Measurements from ENCODE around the gene PNPT1.
A peak's percentile ranks its signal among the peaks of the same experiment; 100 is the strongest.
"Not testable (repeated sequence)": the region's sequence is repeated elsewhere in the genome, so short reads cannot be mapped to it uniquely, and the experiment has no call there.

Gene PNPT1

GRCh38 chr2:55693181-55694125 lies at the start of gene PNPT1:
PNPT1 (minus strand) TSS chr2:55693844; CDS start chr2:55693823, 21 bp downstream.
- DNase-seq (ENCODE audit: low read depth in 2 of 2): peak; percentile 86 to 92

- no peak for DNase-seq (ENCODE audit: low read depth in 2 of 2)
Measured at GRCh38 chr2:55742996-55743395, 49.4 kb upstream of the PNPT1 start.

DNA sequence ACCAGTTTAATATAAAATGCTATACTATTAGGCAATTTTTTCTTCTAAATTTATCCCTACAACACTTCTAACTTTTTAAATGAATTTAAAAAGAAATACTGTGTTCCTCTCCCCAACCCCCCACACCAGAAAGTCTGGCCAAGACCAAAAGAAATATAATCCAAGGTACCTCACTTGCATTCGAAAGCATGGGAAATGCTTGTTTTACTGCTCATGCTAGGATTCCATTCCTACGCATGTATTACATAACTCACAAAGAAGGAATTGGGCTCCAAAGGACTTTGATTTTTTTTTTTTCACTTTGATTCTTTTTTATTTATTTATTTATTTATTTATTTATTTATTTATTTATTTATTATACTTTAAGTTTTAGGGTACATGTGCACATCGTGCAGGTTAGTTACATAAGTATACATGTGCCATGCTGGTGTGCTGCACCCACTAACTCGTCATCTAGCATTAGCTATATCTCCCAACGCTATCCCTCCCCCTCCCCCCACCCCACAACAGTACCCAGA lies 42.4 kb upstream of the PNPT1 start:
- DNase-seq (ENCODE audit: low read depth in 2 of 2): not testable (repeated sequence)

- no peak for DNase-seq (ENCODE audit: low read depth in 2 of 2)
Measured at GRCh38 chr2:55734726-55735125, 41.1 kb upstream of the PNPT1 start.

- no peak for DNase-seq (ENCODE audit: low read depth in 2 of 2)
Measured at GRCh38 chr2:55733335-55733734, 39.7 kb upstream of the PNPT1 start.

GRCh38 chr2:55732854-55733253 lies 39.2 kb upstream of the PNPT1 start:
- DNase-seq (ENCODE audit: low read depth in 2 of 2): no peak

DNA sequence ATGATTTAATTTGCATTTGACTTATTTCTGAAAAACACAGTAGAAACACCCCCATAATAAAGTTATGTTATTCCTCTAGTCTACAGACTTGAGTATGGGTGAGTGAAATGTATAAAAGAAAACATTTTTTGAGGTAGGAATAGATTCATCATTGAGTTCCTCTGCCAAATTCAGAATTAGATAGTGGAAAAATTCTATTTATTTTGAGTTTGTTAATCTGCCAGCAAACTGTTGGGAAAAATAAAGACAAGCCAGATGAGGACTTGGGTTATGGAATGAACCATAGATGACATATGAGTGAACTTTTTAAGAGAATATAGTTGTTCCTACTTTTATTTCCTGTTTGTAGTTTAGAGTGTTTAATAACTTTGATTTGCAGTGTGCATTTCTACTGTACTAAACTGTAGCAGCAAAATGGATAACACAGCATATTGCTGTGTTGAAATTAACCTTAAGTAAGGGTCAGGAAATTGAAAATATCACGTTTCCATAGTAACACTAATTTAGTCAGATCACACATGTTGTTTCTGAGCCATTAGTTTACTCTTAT lies 35.6 kb upstream of the PNPT1 start:
- DNase-seq (ENCODE audit: low read depth in 2 of 2): no peak

DNA sequence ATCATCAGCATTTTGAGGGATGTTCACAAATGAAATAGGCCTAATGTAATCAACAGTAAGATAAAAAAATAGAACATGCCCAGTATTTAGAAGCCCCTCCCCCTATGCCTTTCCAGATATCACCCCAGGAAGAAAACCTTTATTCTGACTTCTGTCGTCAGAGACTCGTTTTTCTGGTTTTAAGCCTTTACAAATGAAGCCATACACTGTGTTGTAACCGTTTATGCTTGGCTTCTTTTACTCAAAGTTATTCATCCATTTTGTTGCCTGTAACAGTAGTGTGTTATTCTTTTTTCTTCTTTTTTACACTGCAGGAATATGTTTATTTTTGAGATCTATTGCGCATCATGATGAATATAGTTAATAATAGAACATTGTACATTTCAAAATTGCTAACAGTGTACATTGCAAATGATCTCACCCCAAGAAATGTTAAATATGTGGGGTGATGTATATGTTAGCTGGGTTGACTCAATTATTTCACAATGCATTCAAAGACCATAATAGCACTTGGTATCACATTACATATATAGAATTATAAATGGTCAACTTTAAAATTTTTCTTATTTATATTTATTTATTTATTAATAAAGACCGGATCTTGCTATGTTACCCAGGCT lies 28.1 kb upstream of the PNPT1 start:
- no peak for DNase-seq (ENCODE audit: low read depth in 2 of 2)

DNA sequence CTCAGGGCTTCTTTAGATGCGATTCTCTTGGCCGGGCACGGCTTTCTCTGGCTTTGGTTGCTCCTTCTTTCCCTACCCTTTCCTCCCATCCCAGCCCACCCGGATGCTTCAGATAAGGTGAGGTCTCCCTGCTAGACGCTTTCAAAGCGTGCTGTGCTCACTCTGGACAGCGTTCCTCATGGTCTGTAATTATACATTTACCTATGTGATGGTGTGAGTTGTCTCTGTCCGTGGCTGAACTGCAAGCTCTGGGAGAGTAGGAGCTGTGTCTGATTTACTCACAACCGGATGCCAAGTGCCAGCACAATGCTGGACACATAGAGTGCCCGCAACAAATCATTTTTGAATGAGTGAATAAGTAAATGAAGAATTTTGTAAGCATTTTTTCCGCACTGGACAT lies 26.8 kb upstream of the PNPT1 start:
- no peak for DNase-seq (ENCODE audit: low read depth in 2 of 2)

GRCh38 chr2:55719852-55720251 lies 26.2 kb upstream of the PNPT1 start:
- DNase-seq (ENCODE audit: low read depth in 2 of 2): no peak

DNA sequence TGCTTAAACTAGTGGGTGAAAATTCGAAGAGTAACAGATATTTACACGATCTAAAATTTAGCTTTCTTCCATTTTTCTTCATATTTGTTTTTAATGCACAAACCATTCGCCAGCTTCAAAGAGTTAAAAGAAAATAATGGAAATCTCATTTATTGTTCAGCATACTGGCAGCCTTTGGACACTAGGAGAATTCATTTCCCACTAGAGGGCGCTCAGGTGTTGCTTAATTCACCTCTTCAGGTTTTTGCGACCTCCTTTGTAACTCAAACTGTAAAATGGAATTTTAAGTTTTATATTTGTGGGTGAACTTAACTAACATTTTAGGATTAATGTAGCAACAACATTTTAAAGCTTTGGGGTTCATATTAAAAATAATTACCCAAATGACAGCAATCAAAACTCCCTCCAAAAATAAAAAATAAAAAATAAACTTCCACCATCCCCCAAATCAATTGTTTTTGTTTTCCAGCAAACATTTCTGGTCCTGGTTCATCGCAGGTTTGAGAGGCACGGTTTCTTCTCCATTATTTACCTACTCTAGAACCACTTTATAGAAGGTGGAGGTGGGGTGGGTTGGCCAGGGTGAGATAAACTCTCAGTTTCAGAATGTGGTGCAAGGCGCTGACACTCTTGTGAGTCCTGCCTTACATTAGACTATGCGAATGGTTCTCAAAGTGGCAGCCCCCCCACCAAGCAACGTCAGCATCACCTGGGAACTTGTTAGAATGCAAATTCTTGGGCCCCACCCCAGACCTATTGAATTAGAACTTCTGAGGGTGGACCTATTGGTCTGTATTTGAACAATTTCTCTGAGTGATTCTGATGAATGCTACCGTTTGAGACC lies 24.7 kb upstream of the PNPT1 start:
- peak; percentile 4 to 35 for DNase-seq (ENCODE audit: low read depth in 2 of 2)

DNA sequence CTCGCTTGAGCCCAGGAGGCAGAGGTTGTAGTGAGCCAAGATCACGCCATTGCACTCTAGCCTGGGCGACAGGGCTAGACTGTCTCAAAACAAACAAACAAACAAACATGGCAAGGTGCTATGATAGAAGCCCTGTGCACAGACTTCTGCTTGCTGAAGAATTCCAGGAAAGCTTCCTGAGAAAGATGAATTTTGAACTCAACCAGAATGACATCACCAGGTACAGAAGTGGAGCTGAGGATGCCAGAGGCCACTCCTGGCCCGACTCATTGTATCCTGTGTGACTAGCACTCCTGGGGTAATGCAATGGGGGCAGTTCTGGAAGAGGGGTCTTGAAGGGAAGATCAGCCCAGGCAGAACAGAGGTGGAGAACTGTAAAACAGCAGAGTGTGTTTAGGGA lies 22.0 kb upstream of the PNPT1 start:
- DNase-seq (ENCODE audit: low read depth in 2 of 2): no peak

DNA sequence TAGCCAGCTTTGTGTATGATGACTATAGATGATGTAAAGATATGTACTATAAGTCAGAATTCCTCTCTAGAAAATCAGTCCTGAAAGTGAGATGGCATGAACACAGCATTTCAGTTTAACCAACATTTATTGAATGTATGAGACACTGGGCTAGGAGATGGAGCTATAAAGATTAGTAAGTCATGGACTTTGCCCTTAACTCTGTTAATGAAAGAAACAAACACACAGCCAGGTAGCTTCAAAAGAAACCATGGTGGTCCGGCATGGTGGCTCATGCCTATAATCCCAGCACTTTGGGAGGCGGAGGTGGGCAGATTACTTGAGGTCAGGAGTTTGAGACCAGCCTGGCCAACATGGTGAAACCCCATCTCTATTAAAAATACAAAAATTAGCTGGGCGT lies 21.5 kb upstream of the PNPT1 start:
- not testable (repeated sequence) for DNase-seq (ENCODE audit: low read depth in 2 of 2)

GRCh38 chr2:55712477-55713060 lies 18.9 kb upstream of the PNPT1 start:
- no peak for DNase-seq (ENCODE audit: low read depth in 2 of 2)

DNA sequence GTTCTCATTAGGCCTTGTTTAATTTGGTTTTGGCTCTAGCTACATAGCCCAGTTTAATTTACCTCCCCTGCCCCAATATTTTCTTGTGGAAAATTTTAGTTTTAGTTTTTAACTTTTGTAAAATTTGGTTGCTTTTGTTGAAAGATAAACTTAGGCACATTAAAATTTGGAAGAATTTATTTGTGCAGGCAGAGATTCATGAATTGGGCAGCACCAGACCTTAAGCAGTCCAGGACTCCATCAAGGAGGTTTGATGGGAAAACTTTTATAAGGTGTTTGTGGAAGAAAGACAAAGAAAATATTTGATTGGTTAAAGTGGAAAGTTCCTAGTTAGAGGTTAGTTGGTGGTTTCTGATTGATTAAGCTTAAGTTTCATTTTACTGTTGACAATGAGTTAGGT lies 16.4 kb upstream of the PNPT1 start:
- DNase-seq (ENCODE audit: low read depth in 2 of 2): no peak

- no peak for DNase-seq (ENCODE audit: low read depth in 2 of 2)
Measured at GRCh38 chr2:55707751-55708150, 14.1 kb upstream of the PNPT1 start.

GRCh38 chr2:55706258-55706657 lies 12.6 kb upstream of the PNPT1 start:
- DNase-seq (ENCODE audit: low read depth in 2 of 2): not testable (repeated sequence)

DNA sequence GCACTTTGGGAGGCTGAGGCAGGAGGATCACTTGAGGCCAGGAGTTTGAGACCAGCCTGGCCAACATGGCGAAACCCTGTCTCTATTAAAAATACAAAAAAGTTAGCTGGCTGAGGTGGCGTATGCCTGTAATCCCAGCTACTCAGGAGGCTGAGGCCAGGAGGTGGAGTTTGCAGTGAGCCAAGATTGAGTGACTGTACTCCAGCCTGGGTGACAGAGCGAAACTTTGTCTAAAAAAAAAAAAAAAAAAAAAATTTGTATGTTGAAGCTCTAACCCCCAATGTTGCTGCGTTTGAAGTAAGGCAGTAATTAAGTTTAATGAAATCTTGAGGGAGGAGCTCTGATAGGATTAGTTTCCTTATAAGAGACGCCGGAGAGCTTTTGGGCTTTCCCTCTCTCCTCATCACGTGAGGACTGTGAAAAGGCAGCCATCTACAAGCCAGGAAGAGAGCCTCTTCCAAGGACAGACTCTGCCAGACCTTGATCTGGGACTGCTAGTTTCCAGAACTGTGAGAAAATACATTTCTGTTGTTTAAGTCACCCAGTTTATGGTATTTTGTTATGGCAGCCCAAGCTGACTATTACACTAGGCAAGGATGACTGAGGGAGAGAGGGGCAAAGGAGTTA lies 11.5 kb upstream of the PNPT1 start:
- no peak for DNase-seq (ENCODE audit: low read depth in 2 of 2)

- DNase-seq (ENCODE audit: low read depth in 2 of 2): no peak
Measured at GRCh38 chr2:55703350-55703749, 9.7 kb upstream of the PNPT1 start.

DNA sequence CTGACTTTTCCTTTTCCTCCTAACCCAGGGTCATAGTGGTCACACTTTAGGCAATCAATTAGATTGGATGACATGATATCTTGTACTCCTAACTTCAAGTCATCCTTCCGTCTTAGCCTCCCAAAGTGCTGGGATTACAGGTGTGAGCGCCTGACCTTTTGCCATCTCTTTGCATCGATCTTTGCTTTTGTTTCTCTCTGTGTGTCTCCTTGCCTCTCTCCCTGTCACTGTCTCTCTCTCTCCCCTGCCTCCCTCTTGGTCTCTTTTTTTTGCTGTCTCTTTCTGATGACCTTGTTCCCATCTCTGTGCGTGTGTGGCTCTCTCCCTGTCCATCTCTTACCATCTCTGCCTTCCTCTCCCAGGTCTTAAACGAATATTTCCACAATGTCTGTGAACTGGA lies 904 bp downstream of the PNPT1 start:
- DNase-seq (ENCODE audit: low read depth in 2 of 2): not testable (repeated sequence)

DNA sequence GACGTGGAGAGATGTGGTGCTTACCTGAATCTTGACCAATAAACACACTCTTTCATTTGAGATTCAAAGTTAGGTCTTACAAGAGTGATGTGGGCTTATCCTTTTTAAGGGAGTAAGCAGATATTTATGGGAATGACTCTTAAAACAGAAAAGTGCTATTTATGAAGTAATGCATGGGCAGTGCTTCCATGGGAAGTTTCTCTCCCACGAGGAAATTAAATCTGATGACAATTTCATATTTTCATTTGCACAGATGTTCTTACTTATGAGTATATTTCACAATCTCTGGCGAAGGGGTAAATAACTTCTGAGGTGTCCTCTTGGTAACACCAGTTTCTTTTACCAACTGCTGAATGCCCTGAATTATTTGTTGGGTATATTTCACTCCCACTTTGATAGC lies 21.0 kb downstream of the PNPT1 start:
- no peak for DNase-seq (ENCODE audit: low read depth in 2 of 2)
